ENCODE data around the gene GOLPH3L.
"Not testable (repeated sequence)": the region's sequence is repeated elsewhere in the genome, so short reads cannot be mapped to it uniquely, and the experiment has no call there.

The GOLPH3L gene

DNA sequence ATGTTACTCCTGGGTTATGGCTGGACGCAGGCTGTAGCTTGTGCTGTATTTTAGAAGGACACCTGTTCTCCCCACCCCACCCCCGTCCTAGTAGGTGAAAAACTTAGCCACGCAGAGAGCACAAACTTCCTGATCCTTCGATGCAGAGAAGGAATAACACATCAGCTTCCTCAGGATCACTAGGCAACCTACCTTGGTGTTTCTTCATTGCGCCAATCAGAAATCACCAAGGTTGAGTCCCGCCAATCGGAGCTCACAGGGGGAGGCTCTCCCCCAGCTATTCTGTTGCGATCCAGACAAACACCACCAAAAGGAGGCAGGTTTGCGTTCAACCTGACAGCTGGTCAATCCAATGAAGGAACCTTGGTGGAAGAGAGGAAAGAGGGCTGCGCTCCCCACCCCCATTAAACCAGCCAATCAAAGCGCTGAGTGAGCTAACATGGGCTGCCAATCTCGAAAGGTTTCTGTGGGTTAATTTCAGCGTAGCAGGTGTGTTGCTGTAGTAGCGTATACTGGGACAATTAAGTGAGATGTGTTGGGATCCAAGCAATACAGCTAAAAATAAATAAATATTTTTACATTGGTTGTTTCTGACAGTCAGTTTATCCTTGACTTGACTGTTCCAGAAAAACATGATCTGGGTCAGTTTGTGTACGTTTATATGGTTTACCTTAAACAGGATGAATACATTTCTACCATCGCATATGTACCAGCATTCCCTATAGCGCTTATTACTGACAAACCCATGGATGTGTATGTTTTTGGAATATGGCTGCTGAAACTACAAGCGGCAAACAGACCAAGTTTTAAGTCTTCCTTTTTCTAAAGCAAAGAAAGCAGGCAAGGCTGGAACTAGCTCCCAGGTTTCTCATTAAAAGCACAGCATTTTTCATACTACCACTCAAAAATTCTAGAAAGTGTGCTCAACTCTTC is at the start of gene GOLPH3L:
TSS of gene GOLPH3L (minus strand) at position 160 of the 933 bp plus-strand sequence. CDS start 2,316 bp downstream, outside the sequence.
- DNase-seq (ENCODE audit: low spot score) = peak; percentile 100

DNA sequence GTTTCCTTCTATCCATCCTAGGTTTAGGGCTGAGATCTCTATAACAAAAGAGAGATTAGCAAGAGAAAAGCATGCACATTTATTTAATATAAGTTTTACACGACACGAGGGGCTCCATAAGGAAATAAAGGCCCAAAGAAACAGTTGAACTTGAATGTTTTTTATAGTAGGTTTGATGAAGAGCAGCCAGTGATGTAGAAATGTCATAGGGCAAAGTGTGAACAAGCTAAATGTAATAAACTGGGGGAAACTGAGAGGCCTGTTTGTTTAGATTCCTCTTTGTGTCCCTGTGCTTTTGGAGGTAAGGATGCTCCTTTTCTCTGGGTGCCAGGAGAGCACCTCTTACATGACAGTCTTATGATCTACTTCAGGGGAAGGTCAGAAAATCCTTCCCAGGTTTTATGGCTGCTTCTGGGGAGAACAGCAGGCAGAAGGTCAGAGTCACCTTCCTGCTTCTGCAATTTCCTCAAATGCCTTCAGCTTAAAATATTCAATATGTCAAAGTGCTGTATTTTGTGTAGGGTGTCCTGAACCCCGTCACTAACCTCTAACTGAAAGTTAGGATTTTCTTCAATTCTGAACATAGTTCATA is 33.3 kb upstream of the GOLPH3L start:
- DNase-seq (ENCODE audit: low spot score) = no peak

DNA sequence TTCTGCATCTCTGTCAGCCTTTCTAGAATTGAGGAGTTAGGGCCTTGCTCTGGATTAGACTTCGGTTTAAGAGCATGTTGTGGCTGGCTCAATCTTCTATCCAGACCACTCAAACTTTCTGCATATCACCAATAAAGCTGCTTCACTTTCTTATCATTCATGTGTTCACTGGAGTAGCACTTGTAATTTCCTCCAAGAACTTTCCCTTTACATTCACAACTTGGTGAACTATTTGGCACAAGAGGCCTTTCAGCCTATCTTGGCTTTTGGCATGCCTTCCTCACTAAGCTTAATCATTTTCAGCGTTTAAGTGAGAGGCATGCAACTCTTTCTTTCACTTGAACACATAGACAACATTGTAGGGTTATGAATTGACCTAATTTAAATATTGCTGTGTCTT is 27.4 kb upstream of the GOLPH3L start:
- no peak for DNase-seq (ENCODE audit: low spot score)

DNA sequence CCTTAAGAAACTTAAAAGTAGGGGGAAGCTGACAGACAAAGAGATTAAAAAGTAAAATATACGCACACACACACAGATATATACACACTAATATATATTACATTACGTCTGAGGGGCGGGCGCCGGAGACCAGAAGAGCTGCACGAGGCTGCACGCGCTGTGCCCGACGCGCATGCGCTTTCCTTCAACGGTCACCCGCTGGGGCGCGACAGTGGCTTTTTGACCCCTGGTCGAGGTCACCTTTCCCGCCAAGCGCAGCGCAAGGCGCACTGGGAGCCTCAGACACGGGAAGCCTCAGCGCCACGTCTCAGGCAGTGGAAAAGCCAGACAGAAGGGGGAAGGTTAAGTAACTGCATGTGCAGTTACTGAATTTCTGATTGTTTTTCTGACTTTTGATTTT is 23.7 kb upstream of the GOLPH3L start, which contains the start of gene HORMAD1:
TSS of gene HORMAD1 (minus strand) at position 193 of the 400 bp plus-strand sequence. CDS start 1,390 bp downstream, outside the sequence.
- DNase-seq (ENCODE audit: low spot score) = no peak

DNA sequence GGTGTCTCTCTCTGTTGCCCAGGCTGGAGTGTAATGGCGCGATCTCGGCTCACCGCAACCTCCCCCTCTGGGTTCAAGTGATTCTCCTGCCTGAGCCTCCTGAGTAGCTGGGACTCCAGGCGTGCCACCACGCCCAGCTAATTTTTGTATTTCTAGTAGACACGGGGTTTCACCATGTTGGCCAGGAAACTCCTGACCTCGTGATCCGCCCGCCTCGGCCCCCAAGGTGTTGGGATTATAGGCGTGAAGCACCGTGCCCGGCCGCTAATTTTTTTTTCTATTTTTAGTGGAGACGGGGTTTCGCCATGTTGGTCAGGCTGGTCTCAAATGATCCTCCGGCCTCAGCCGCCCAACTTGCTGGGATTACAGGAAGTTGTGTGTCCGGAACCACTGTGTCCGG is 23.1 kb upstream of the GOLPH3L start:
- DNase-seq (ENCODE audit: low spot score) = no peak

DNA sequence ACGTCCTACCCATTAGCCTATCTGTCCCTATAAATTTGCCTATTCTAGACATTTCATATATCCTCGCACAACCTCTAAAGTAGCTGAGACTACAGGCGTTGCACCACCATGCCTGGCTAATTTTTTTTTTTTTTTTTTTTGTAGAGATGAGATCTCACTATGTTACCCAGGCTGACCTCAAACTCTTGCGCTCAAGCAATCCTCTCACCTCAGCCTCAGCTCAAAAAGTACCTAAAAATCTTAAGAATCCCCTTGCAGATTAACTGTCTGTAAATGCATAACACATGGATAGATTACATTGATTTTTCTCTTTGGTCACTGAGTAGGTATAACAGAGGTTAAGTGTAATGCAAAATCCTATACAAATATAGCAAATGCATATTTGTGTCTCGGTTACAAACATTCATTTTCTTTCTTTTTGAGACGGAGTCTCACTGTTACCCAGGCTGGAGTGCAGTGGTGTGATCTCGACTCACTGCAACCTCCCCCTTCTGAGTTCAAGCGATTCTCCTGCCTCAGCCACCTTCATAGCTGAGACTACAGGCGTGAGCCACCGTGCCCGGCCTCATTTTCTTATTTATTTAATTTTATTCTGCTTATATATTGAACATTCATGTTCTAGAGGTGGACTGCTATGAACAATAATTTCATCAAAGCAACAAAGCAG is 21.4 kb upstream of the GOLPH3L start:
- no peak for DNase-seq (ENCODE audit: low spot score)

DNA sequence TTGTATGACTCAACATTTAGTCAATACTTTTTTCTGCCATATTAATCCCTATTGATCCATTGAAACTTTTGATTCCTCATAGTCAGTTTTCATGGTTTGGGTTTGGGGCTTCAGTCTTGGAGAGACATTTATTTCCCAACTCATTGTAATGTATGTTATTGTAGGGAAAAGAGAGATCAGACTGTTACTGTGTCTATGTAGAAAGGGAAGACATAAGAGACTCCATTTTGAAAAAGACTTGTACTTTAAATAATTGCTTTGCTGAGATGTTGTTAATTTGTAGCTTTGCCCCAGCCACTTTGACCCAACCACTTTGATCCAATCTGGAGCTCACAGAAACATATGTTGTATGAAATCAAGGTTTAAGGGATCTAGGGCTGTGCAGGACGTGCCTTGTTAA is 12.1 kb upstream of the GOLPH3L start:
- not testable (repeated sequence) for DNase-seq (ENCODE audit: low spot score)

DNA sequence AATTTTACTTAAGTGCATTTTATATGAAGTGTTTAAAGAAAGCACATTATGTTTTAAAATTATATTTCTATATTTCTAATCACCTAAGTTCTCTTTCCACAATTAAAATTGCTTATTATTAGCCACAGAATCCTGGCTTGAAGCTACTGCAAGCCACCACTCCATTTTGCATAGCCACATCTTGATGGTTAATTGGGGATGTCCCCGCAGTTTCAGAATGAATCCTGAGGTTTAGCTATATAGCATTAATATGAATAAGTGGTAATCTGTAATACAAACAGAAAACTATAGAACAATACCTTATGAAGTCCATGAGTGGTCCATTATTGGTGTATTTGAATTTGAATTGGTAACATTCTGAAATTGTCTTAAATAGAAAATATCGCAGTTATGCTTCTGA is 11.6 kb upstream of the GOLPH3L start:
- no peak for DNase-seq (ENCODE audit: low spot score)

DNA sequence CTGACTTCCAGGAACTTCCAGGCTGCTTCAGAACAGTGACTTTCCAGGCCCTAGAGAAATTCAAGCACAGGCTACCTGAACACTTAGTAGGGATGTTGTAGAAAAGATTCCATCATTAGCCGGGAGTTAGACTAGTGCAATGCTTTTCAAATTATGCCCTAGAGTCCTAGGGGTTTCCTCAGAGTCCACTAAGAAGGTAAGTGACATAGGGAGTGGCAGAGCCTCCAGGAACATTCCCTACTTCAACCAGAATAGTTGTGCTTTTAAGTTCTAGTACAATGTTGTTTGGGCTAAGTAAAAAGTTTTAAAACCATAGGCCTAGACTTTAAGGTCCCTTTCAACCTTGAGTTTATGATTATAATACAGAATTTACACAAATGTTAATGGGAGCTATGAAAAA is 9.1 kb upstream of the GOLPH3L start:
- DNase-seq (ENCODE audit: low spot score) = no peak

DNA sequence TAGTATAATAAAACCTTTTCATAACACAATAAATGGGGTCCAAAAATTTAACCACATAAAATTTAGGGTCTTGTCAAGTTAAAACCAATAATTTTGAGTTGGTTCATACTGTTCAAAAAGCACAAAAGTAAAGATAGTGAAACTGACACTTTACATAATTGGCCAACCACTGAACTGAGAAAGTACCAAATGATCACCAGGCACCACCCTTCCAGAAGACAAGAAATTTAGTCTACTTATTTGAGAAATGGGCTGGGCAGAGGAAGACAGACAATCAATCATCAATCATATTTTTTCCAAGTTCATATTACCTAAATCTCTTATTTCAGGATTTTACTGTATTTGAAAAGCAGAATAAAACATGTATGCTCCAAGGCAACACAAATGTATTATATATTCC is 6.5 kb upstream of the GOLPH3L start:
- no peak for DNase-seq (ENCODE audit: low spot score)

DNA sequence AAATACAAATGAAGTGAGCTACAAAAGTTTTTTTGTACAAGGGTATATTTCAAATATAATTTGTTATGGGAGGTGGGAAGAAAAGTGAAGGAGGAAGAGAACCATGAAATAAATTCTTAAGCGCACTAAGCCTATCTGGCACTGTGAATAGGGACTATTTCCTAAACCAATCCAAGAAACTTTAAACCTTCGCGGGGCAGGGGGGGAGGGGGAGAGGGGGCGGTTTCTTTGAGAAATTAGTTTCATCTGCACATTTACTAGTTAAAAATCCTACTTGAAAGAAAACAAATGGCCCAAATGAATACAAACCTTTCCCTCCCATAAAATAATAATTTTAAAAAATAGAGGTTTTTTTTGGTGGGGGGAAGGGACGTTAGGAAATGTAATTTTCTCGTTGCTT is 364 bp downstream of the GOLPH3L start:
- DNase-seq (ENCODE audit: low spot score) = no peak

DNA sequence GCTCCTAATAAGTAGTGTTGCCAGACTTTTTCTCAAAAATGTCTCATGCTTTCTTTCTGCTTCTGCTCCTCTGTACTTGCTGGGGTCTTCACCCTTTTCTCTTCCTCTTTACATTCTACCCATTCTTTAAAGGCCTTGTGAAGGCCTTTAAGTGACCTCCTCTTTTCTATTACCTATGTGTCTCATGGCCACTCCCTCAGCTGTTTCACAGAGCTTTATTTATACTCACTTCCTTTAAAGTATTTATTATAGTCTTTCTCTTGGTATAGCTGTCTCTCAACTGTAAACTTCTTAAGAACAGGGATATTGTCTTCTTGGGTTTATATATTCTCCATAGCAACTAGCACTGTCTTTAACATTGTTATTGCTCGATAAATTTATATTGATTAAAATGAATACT is 792 bp downstream of the GOLPH3L start:
- DNase-seq (ENCODE audit: low spot score) = peak; percentile 45

DNA sequence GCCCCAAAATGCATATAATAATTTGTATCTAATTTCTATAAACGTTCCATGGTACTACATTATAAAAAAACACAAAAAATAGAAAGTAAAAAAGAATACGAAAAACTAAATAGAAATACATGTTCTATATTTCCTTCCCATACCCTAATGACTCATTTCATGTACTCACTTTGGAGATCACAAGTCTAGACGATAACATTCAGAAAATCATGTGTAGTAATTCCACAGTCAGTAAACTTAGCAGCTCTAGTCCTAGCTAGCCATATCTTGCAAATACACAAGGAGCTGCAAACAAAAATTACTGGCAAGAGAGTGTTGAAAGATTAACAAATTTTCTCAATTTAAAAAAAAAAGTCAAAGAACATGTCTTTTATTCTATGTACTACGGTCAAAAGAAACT is 1.4 kb downstream of the GOLPH3L start:
- DNase-seq (ENCODE audit: low spot score) = no peak

DNA sequence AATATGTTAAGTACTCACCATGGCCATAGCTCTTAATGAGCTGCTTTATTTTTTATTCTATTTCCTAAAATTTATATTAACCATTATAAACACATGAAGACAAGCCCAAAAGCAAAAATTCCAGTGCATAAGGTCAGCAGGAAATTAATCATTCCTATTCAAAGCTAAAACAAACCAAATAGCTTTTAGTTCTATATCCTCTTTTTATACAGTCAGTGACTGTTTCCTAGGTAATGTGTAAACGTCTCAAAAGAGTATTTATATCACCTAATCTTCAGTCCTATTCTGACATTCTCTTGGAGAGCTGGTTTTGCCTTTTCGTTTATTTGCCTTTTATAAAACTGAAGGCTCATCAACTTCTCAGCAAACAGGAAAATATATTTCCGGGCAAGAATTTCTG is 4.2 kb downstream of the GOLPH3L start:
- no peak for DNase-seq (ENCODE audit: low spot score)

DNA sequence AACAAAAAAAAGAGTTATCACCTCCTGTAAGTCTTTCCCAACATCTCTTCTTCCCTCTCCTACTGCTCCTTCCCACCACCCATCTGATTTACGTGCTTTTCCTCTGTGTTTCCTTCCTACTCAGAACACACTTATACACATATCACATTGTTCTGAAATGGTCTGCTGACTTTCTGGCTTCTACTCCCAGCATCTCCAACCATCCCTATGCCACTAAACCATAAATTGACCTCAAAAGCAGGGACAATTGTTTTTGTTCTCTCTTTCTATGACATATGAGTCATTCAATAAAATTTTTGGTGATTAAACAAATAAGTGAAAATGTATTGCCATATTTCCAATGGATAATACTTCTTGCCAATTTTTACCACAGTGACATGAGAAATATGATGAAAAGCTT is 8.2 kb downstream of the GOLPH3L start:
- DNase-seq (ENCODE audit: low spot score) = no peak

DNA sequence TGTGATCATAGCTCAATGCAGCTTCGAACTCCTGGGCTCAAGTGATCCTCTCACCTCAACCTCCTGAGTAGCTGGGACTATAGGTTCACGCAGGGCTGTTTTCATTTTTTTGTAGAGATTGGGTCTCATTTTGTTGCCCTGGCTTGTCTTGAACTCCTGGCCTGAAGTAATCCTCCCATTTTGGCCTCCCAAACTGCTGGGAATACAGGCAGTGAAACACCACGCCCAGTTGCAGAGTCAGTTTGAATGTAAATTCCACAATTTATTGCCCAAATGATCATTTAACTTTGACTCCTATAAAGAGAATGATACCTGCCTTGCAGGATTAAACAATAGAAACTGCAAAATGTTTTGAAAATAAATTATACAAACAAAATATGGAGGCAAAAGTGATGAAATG is 10.7 kb downstream of the GOLPH3L start:
- no peak for DNase-seq (ENCODE audit: low spot score)

DNA sequence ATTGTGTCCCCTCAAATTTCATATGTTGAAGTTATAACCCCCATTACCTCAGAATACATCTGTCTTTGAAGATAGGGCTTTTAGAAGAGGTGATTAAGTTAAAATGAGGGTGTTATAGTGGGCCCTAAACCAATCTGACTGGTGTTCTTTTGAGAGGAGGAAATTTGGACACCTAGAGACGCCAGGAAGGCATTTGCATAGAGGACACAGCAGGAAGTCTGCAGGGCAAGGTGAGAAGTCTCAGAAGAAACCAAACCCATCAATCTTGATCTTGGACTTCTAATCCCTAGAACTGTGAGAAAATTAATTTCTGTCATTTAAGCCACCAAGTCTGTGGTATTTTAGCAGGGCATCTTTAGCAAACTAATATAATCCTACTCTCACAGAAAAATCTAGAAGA is 13.0 kb downstream of the GOLPH3L start:
- peak; percentile 30 for DNase-seq (ENCODE audit: low spot score)

DNA sequence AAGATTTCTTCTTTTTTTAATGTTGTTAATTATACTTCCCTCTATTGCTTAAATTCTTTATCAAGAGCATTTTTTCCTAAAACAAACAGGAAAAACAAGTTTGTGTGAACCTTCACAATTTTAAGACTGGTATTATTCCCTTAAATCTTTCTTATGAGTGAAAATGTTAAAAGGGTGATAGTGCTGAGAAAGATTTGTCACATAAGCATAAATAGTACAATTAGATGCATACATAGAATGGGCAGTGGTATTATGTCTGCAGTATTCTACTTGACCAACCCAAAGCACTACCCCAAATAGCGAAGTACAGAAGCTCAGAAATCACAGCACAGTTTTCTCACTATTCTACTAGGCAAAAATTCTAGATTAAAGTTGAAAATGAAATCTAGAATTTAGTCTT is 18.0 kb downstream of the GOLPH3L start:
- DNase-seq (ENCODE audit: low spot score) = no peak

DNA sequence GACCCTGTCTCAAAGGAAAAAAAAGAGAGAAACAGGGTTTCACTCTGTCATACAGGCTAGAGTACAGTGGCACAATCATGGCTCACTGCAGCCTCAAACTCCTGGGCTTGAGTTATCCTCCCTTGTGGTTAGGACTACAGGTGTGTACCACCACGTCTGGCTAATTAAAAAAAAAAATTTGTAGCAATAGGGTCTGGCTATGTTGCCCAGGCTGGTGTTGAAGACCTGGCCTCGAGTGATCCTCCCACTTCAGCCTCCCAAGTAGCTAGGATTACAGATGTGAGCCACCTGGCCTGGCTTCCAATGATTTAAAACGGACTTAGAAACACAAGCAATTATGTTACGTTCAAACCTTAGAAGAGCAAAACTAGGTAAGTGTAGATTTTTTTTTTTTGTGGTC is 22.1 kb downstream of the GOLPH3L start:
- DNase-seq (ENCODE audit: low spot score) = no peak

DNA sequence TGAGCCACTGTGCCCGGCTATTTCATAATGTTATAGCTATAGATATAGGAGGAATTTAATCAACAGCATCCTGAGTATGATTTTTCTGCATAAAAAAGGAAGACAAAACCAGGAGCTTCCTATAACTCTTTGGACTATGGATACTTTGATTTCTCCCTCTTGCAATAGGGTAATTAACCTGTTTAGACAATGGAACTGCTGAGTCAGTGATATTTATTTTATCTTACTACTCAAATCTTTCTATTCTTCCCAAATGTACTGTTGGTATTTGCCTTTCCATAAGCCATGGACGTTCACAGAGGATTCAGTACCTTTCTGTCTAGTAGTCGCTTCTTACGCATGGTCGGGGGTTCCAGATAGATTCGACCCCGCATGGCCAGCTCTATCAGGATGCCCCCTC is 33.6 kb downstream of the GOLPH3L start:
- no peak for DNase-seq (ENCODE audit: low spot score)

DNA sequence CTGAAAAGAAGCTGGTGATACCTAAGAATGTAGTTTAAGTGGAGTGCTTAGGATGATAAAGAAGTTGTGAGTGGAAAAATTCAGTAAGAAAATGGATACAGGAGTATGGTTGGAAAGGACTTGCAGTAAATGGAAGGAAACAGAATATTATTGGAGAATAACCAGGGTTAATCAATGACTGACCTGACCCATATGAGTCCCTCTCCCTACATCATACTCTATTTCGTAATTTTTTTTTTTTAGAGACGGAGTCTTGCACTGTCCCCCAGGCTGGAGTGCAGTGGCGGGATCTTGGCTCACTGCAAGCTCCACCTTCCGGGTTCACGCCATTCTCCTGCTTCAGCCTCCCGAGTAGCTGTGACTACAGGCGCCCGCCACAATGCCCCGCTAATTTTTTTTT is 34.1 kb downstream of the GOLPH3L start:
- no peak for DNase-seq (ENCODE audit: low spot score)

DNA sequence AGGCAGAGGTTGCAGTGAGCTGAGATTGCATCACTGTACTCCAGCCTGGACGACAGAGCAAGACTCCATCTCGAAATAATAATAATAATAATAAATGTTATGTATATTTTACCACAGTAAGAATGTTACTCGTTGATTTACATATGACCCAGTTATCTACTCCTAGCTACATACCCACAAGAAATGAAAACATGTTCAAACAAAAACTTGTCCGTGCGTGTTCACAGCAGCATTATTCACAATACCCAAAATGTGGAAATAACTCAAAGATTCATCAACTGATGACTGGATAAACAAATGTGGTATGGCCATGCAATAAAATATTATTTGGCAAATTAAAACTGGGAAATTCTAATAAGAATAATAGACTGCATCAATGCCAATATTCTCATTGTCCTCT is 35.8 kb downstream of the GOLPH3L start:
- DNase-seq (ENCODE audit: low spot score) = no peak

DNA sequence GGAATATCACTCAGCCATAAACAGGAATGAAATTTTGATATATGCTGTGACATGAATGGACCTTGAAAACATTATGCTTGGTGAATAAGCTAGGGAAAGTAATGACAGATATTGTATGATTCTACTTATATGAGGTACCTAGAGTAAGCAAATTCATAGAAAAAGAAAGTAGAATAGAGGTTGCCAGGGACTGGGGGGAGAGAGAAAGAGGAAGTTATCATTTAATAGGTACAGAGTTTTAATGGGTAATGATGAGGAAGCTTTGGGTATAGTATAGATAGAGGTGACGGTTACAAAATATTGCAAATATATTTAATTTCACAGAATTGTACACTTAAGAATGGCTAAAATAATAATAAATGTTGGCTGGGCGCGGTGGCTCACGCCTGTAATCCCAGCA is 36.4 kb downstream of the GOLPH3L start:
- DNase-seq (ENCODE audit: low spot score) = no peak

All from NAMALWA (cell line).